ENCODE data around the gene ALAD.

DNA sequence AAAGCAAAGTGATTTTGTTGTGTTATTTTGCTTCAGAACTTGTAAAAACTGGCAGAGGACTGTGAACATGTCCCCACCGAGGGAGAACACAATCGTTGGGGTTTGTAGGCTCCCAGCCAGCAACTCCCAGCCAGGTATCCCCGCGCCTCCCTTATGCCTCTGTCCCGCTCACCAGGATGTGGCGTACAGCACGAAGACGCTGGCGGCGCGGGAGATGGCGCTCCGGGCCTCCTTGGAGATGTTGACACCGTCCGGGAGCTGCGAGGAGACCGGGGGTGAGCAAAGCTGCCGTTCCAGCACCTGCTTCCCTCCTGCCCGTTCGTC lies 8.8 kb upstream of the ALAD start:
- TF ChIP-seq POLR2A (IDR thresholded peaks at IDR 0.05), result no peak
- TF ChIP-seq, protein P1, sequence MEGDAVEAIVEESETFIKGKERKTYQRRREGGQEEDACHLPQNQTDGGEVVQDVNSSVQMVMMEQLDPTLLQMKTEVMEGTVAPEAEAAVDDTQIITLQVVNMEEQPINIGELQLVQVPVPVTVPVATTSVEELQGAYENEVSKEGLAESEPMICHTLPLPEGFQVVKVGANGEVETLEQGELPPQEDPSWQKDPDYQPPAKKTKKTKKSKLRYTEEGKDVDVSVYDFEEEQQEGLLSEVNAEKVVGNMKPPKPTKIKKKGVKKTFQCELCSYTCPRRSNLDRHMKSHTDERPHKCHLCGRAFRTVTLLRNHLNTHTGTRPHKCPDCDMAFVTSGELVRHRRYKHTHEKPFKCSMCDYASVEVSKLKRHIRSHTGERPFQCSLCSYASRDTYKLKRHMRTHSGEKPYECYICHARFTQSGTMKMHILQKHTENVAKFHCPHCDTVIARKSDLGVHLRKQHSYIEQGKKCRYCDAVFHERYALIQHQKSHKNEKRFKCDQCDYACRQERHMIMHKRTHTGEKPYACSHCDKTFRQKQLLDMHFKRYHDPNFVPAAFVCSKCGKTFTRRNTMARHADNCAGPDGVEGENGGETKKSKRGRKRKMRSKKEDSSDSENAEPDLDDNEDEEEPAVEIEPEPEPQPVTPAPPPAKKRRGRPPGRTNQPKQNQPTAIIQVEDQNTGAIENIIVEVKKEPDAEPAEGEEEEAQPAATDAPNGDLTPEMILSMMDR (IDR thresholded peaks at IDR 0.05), result no peak
